ENCODE data around the gene RARA.

DNA sequence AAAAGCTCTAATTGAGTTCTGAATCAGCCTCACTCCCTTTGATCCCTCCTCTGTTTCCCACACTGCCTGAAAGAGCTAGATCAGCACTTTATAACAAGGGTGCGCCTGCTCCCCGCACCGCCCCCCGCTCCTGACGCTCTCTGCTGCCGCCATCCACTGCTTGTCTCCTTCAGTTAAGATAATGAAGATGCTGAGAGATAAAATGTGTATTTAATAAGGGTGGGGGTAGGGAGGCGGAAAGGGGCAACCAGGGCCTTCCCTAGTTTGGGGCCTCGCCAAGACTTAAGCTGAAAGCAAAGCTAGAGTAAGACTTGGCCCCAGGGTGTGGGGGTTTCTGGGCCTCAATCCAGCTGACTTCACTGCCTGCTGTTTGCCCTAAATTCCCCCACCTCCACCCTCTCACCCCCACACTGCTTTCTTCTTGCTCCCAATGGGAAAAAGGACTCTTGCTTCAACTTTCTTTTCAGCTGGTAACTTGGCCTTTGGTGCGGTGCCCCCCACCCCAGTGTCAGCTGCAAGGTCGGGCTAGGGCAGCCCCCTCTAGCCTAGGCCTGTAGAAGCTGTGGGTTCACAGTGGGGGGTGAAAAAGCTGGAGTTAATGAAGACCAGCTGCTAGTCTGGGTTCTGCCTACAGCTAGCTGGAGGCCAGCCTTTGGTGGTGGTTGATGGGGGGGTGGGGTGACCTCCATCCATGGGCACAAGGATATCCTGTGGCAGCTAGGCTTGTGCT is 1.8 kb upstream of the RARA start:
- TF ChIP-seq POLR2A (IDR thresholded peaks at IDR 0.05) = no peak
- TF ChIP-seq, protein P1, sequence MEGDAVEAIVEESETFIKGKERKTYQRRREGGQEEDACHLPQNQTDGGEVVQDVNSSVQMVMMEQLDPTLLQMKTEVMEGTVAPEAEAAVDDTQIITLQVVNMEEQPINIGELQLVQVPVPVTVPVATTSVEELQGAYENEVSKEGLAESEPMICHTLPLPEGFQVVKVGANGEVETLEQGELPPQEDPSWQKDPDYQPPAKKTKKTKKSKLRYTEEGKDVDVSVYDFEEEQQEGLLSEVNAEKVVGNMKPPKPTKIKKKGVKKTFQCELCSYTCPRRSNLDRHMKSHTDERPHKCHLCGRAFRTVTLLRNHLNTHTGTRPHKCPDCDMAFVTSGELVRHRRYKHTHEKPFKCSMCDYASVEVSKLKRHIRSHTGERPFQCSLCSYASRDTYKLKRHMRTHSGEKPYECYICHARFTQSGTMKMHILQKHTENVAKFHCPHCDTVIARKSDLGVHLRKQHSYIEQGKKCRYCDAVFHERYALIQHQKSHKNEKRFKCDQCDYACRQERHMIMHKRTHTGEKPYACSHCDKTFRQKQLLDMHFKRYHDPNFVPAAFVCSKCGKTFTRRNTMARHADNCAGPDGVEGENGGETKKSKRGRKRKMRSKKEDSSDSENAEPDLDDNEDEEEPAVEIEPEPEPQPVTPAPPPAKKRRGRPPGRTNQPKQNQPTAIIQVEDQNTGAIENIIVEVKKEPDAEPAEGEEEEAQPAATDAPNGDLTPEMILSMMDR (IDR thresholded peaks at IDR 0.05) = no peak

Measured in gastroesophageal sphincter (tissue), 3 donors.